Islet of Langerhans (tissue), 1 donor: ENCODE data around the gene PDCD6IP.
"Not testable (repeated sequence)": the region's sequence is repeated elsewhere in the genome, so short reads cannot be mapped to it uniquely, and the experiment has no call there.

Experiments used
- FAIRE-seq: peaks from one replicate; lab custom pipeline; 2011; peaks lifted over from hg19 to GRCh38; lab: Jason Lieb, UNC

PDCD6IP gene

GRCh38 chr3:33792167-33792892, 6.1 kb upstream of the PDCD6IP start:
- no peak for FAIRE-seq

GRCh38 chr3:33795131-33795530, 3.3 kb upstream of the PDCD6IP start:
- FAIRE-seq, result no peak

GRCh38 chr3:33795856-33796536, 2.4 kb upstream of the PDCD6IP start:
- no peak for FAIRE-seq

- FAIRE-seq, result no peak
These were observed 365 bp upstream of the PDCD6IP start for GRCh38 chr3:33798113-33798417.

GRCh38 chr3:33799202-33799551, 747 bp downstream of the PDCD6IP start:
- FAIRE-seq, result no peak

- no peak for FAIRE-seq
These were observed 4.8 kb downstream of the PDCD6IP start for GRCh38 chr3:33803252-33803651.

- FAIRE-seq, result no peak
These were observed 5.6 kb downstream of the PDCD6IP start for GRCh38 chr3:33803894-33804526.

GRCh38 chr3:33807191-33807590, 8.8 kb downstream of the PDCD6IP start:
- FAIRE-seq, result no peak

- no peak for FAIRE-seq
These were observed 10.1 kb downstream of the PDCD6IP start for GRCh38 chr3:33808559-33808958.

- no peak for FAIRE-seq
These were observed 12.1 kb downstream of the PDCD6IP start for GRCh38 chr3:33810545-33810944.

GRCh38 chr3:33821989-33822388, 23.6 kb downstream of the PDCD6IP start:
- no peak for FAIRE-seq

GRCh38 chr3:33823821-33824220, 25.4 kb downstream of the PDCD6IP start:
- no peak for FAIRE-seq

GRCh38 chr3:33825111-33825510, 26.7 kb downstream of the PDCD6IP start:
- FAIRE-seq, result no peak

- FAIRE-seq, result no peak
These were observed 27.8 kb downstream of the PDCD6IP start for GRCh38 chr3:33826206-33826605.

- peak; percentile 49 for FAIRE-seq
These were observed 28.3 kb downstream of the PDCD6IP start for GRCh38 chr3:33826688-33827087.

- no peak for FAIRE-seq
These were observed 31.3 kb downstream of the PDCD6IP start for GRCh38 chr3:33829720-33830119.

- FAIRE-seq, result no peak
These were observed 32.6 kb downstream of the PDCD6IP start for GRCh38 chr3:33831053-33831452.

- FAIRE-seq, result no peak
These were observed 35.1 kb downstream of the PDCD6IP start for GRCh38 chr3:33833408-33834095.

- no peak for FAIRE-seq
These were observed 35.6 kb downstream of the PDCD6IP start for GRCh38 chr3:33834096-33834453.

- not testable (repeated sequence) for FAIRE-seq
These were observed 38.8 kb downstream of the PDCD6IP start for GRCh38 chr3:33837182-33837581.

- FAIRE-seq, result no peak
These were observed 40.9 kb downstream of the PDCD6IP start for GRCh38 chr3:33839283-33839682.

- no peak for FAIRE-seq
These were observed 41.7 kb downstream of the PDCD6IP start for GRCh38 chr3:33840179-33840578.

- no peak for FAIRE-seq
These were observed 50.4 kb downstream of the PDCD6IP start for GRCh38 chr3:33848624-33849347.
